ENCODE measurements around the gene HDAC1. TPM values are rescaled to one million over a fixed set of nuclear protein-coding genes. Genes with fewer than 3 reads are reported as not detected.
"Not testable (repeated sequence)": the region's sequence is repeated elsewhere in the genome, so short reads cannot be mapped to it uniquely, and the experiment has no call there.

Gene HDAC1
- total RNA-seq, 1 experiment from 2014 or later = 171 TPM

GRCh38 chr1:32349211-32349708 lies 57.4 kb downstream of the HDAC1 start:
- DNase-seq (ENCODE audit: low read depth) = peak; percentile 84

GRCh38 chr1:32350785-32351398 lies 59.0 kb downstream of the HDAC1 start:
- no peak for DNase-seq (ENCODE audit: low read depth)

DNA sequence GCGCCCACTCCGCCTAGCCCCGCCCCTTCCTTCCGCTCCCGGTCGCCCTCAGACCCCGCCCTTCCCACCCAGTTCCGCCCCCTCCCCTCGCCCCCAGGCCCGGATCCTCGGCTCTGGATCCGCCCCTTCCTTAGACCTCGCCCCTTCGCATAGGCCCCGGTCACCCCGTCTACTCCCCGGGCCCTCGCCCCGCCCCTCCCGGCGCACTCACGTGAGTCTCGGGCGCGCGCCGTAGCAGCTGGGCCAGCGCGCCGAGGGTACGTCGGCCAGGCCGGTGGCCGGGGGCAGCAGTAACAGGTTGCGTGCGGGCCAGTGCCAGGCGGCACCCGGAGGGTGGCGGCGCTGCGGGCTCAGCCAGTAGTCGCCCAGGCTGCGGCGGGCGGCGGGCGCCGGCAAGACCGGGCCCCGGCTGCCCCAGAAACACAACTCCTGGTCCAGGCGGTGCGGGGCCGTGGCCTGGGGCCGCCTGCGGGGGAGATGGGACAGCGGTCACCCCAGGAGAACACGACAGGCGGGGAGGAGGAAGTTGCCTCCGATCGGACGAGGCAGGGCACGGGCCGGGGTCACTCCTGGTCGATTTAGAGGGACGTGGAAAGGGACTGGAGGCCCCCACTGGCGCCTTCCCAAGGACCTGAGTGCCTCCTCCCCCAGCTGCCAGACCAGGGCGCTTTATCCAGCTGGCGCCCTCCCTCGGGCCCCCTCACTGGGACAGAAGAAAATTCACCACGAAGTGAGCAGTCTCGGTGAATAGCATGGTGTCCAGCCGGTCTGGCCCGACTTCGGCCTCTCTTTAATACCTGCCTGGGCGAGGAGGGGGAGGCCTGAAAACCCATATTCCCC lies 59.7 kb downstream of the HDAC1 start:
- peak; percentile 90 for DNase-seq (ENCODE audit: low read depth)

GRCh38 chr1:32352239-32352745 lies 60.4 kb downstream of the HDAC1 start:
- no peak for DNase-seq (ENCODE audit: low read depth)

GRCh38 chr1:32352831-32353383 lies 61.0 kb downstream of the HDAC1 start:
- DNase-seq (ENCODE audit: low read depth) = no peak

GRCh38 chr1:32353431-32353830 lies 61.5 kb downstream of the HDAC1 start:
- no peak for DNase-seq (ENCODE audit: low read depth)

- DNase-seq (ENCODE audit: low read depth) = no peak
These were observed 62.1 kb downstream of the HDAC1 start for GRCh38 chr1:32353886-32354570.

- DNase-seq (ENCODE audit: low read depth) = not testable (repeated sequence)
These were observed 63.9 kb downstream of the HDAC1 start for GRCh38 chr1:32355778-32356177.

DNA sequence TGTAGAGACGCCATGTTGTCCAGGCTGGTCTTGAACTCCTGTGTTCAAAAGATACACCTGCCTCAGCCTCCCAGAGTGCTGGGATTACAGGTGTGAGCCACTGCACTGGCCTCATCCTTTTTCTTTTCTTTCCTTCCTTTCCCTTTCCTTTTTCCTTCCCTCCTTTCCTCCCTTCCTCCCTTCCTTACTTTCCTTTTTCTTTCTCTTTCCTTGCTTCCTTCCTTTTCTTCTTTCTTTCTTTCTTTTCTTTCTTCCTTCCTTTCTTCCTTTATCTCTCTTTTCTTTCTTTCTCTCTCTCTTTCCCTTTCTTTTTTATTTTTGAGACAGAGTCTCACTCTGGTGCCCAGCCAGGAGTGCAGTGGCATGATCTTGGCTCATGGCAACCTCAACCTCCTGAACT lies 64.6 kb downstream of the HDAC1 start:
- DNase-seq (ENCODE audit: low read depth) = no peak

DNA sequence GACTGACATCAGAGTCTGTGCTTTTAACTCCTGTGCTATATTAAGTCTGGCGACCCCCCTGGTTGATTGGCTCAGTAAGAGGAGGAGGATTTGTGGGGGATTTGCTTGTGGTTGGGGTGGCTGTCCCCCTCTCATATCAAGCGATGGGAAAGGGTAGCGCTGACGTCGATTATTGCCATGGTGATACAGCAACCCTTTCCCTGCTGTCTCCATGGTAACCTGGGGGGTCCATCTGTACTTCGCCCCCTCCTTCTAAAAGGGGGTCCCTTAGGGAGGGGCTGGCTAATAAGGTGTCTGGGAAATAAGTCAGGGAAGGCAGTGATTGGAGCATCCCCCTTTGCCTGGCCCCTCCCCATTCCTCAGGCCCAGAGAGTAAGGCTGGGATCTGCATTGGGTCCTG lies 65.7 kb downstream of the HDAC1 start:
- DNase-seq (ENCODE audit: low read depth) = no peak

DNA sequence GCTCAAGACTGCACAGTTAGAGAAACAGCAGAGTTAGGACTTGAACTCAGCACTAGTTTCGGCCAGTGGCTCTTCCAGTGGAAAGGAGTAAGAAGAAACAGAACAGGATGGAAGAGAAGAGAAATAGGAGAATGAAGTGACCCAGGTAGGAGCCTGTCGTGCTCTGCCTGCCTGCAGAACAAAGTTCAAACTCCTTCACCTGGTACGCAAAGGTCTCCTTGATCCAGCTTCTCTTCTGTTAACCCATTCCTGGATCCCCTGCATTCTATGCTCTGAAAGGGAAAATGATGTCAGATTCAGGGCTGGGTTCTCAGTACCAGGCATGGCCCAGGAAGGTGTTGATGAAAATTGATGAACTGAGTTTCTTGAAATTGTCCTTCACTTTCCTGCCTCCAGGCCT lies 66.6 kb downstream of the HDAC1 start:
- no peak for DNase-seq (ENCODE audit: low read depth)

DNA sequence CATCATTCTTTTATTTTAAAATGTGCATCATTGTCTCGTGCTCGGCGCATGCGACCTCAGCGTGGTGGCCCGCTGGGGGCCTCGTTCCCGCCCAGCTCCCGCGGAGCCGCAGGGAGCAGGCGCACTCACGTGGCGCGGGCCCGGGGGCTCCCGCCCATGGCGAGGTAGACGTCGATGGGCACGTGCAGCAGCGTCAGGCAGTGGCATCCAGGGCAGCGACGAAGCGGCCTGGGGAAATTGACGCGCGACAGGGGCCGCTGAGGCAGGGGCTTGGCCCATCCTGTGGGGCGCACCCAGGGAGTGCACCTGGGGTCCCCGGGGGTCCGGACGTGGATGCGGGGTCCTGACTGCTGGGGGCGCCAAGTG lies 69.4 kb downstream of the HDAC1 start:
- no peak for DNase-seq (ENCODE audit: low read depth)

DNA sequence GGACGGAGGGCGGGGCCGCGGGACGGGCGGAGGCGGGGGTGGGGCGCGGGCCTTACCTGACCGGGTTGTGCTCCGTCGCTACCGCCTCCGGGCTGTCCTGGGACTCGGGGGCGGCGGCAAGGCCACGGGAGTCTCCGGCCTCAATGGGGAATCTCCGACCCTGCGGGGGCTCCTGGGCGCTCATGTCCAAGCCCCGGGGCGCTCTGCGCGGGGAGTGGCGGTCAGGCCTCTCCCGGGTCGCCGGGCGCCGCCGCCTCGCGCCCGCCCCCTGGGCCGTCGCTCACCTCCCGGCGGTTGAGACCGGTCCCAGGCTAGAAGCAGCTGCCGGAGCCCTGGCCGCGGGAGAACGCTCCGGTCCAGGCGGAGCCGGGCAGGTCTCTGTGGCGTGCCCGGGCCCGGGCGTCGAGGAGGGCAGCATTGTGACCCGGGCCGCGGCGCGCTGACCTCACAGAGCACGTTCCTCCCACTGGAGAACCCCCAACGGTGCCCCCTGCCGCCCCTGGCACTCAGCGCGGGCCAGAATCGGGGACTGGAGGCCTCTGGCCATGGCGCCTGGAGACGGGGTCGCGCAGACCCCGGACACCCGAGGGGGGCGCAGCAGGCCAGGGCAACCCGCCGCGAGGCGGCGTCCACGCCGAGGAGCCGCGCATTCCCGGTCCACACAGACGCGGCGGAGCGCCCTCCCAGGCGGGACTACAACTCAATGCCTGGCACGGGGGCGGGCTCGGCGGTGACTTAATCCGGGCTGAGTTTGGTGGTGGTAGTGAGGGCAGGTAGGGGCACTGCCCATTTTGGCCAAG lies 70.0 kb downstream of the HDAC1 start:
- no peak for DNase-seq (ENCODE audit: low read depth)

DNA sequence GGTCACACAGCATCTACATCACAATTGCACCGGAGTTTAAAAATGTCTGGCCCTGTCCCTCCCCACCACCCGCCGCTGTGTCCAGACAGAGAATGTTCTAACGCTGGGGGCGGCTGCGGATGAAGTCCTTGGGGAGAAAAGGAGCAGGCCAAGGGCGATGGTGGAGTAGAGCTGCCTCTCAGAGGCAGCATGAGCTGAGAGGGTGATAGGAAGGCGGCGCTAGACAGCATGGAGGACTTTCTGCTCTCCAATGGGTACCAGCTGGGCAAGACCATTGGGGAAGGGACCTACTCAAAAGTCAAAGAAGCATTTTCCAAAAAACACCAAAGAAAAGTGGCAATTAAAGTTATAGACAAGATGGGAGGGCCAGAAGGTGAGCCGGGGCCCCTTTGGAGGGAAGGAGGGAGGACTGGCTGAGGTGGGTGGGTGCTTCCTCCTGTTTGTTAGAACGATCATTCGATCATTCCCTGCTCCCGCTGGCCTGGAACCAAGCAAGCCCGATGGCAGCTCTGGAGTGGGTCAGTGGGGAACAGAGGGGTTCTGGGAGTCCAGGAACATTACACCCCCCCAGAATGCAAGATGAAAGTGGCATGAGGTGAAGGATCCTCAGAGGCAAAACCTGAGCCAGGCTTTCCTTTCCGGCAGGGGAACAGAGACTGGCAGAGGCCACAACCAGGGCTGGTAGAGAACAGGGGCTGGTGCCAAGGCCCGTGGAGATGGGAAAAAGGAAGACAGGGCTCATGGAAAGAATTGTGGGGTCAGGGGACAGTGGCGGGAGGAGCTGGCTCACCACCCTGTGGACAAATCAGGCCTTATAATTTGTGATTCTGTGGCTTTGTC lies 70.8 kb downstream of the HDAC1 start, which contains the start of the genes FAM229A and TSSK3:
FAM229A (minus strand) TSS at position 12 of the 840 bp plus-strand sequence. CDS start 394 bp downstream, outside the sequence.
TSSK3 (plus strand) TSS at position 66 of the 840 bp plus-strand sequence; CDS start at position 229, 163 bp downstream.
- DNase-seq (ENCODE audit: low read depth) = no peak

DNA sequence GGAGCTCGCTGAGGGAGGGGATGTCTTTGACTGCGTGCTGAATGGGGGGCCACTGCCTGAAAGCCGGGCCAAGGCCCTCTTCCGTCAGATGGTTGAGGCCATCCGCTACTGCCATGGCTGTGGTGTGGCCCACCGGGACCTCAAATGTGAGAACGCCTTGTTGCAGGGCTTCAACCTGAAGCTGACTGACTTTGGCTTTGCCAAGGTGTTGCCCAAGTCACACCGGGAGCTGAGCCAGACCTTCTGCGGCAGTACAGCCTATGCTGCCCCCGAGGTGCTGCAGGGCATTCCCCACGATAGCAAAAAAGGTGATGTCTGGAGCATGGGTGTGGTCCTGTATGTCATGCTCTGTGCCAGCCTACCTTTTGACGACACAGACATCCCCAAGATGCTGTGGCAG lies 71.8 kb downstream of the HDAC1 start:
- DNase-seq (ENCODE audit: low read depth) = no peak

DNA sequence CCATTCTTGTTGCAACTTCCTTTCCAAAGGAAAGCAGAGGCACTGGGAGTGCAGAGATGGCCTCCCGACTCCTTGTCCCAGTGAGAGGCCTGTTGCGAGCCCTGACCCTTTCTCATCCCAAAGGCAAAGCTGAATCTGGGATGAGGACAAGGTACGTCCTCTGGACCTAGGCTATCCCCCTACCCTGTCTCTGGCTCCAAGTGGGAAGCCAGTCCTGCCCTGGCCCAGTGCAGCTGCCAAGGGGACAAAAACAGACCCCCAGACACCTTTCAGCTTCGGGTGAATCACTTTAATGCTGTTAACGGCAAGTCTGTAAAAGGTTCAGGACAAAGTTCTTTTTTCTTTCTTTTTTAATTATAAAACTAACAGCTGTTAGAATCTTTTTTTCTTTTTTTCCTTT lies 73.0 kb downstream of the HDAC1 start:
- DNase-seq (ENCODE audit: low read depth) = no peak

GRCh38 chr1:32365445-32365844 lies 73.6 kb downstream of the HDAC1 start:
- no peak for DNase-seq (ENCODE audit: low read depth)

DNA sequence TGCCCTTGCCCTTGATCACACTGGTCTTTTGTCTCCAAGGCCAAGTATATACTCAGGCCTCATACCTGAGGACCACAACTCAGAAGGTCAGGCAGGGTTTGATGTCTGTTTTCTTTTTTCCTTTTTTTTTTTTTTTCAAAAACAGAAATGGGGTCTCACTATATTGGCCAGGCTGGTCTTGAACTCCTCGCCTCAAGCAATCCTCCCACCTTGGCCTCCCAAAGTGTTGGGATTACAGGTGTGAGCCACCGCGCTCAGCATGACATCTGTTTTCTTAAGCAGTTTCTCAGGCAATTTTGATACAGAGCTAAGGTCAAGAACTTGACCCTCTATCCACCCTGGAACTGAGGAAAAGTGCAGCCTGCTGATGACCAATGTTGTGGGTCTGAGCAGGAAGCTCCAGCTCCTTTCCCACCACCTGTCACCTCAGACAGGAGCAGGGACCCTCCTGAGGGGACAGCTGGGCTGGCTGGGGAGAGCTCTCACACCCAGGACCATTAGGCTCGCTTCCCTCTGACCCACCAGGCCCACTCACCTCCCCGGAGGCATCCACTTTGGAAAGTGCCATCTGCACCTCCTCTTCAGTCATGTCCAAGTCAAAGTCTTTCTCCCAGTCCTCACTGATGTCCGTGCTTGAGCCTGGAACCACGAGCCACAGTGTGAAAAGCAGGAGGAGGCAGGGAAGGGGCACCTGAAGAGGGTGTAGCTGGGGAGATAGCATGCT lies 76.2 kb downstream of the HDAC1 start:
- DNase-seq (ENCODE audit: low read depth) = no peak

DNA sequence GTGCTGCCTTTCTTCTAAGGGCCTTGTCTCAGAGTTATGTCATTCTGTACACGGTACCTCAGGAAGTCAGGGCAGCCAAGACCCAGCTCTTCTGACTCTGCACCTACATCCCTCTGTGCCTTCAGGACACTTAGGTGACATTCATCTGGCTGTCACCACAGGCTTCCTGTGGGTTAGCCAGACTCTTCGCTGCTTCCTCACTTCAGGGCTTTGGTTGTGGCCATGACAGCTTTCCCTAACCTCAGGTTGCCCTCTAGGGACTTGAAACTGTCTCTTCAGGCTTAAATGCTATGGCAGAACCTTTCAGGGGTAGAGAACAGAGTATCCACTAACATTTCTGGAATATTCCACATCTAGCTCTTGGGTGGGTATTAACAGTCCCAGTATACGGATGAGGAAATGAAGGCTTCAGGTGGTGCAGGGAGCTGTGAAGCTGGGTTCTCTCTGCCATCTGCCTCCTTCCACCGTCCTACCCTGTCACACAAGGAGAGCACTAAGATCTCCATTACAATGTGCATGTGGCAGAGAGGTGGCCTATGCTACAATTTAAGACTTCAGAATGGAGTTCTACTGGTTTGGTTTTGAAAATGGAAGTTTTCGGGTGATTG lies 80.4 kb downstream of the HDAC1 start:
- DNase-seq (ENCODE audit: low read depth) = no peak

All from M059J (cell line).